Activated T-cell treated with anti-CD3 and anti-CD28 coated beads, Interleukin-2, amount 50 U/mL, for 4 hours (primary cell): ENCODE results near the gene ACSF3. TPM values are rescaled to one million over a fixed set of nuclear protein-coding genes. Genes with fewer than 3 reads are reported as not detected.
A peak's percentile ranks its signal among the peaks of the same experiment; 100 is the strongest.
"Not testable (repeated sequence)": the region's sequence is repeated elsewhere in the genome, so short reads cannot be mapped to it uniquely, and the experiment has no call there.

Experiments used
- ATAC-seq, 2 donors: fragments of 200-7000 bp; cut with Tn5 transposase; one replicate each; pipeline ENCODE4 v1.10.0; 2021
- DNase-seq: peaks from one replicate; pipeline ENCODE4 v3.0.0-alpha.2; 2020
- H3K27me3 Mint-ChIP-seq: one replicate; pipeline ENCODE4 v1.8.0; 2021; ENCODE audit warnings: low read depth, mixed read lengths
- H3K36me3 Mint-ChIP-seq: one replicate; pipeline ENCODE4 v1.8.0; 2022; ENCODE audit warnings: mixed read lengths; ENCODE audit not compliant: insufficient read depth
- H3K4me1 Mint-ChIP-seq: one replicate; pipeline ENCODE4 v1.8.0; 2021; ENCODE audit warnings: low read depth, mixed read lengths
- H3K4me3 Mint-ChIP-seq: one replicate; pipeline ENCODE4 v1.8.0; 2021; ENCODE audit warnings: mild to moderate bottlenecking, moderate library complexity, mixed read lengths
- H3K9me3 Mint-ChIP-seq: one replicate; pipeline ENCODE4 v1.8.0; 2021; ENCODE audit warnings: mixed read lengths
- total RNA-seq, 3 donors: library from RNA; stranded (reverse); gene quantifications; one replicate each; pipeline ENCODE4 v1.2.1, GENCODE V29; 2021

ACSF3 gene
- total RNA-seq, 3 donors from 2014 or later, result 32.5 to 38.7 (median 34.2) TPM

- no peaks in the 10 kb centered on the region for H3K36me3 Mint-ChIP-seq
- no peaks in the 10 kb centered on the region for H3K4me1 Mint-ChIP-seq
- ATAC-seq (no peak), DNase-seq (no peak)
- no peaks in the 10 kb centered on the region for H3K9me3 Mint-ChIP-seq
- H3K27me3 Mint-ChIP-seq, result no peaks in the 10 kb centered on the region
- H3K4me3 Mint-ChIP-seq, result no peak overlapping the region
Observed at GRCh38 chr16:89159850-89160354, 66.2 kb downstream of the ACSF3 start.

GRCh38 chr16:89160977-89161701 is 67.5 kb downstream of the ACSF3 start:
- Mint-ChIP-seq H3K4me3 (no peak overlapping the region), H3K4me1 (no peaks in the 10 kb centered on the region), H3K9me3 (no peaks in the 10 kb centered on the region), H3K36me3 (no peaks in the 10 kb centered on the region), H3K27me3 (no peaks in the 10 kb centered on the region)
- no peak for DNase-seq
- no peak for ATAC-seq

- no peak for ATAC-seq
- H3K27me3 Mint-ChIP-seq, result peaks cover 6% of the 10 kb centered on the region
- no peaks in the 10 kb centered on the region for H3K4me1 Mint-ChIP-seq
- no peaks in the 10 kb centered on the region for H3K9me3 Mint-ChIP-seq
- no peak overlapping the region for H3K4me3 Mint-ChIP-seq
- DNase-seq, result no peak
- no peaks in the 10 kb centered on the region for H3K36me3 Mint-ChIP-seq
Observed at GRCh38 chr16:89161763-89162713, 68.4 kb downstream of the ACSF3 start.

GRCh38 chr16:89163297-89163696 is 69.6 kb downstream of the ACSF3 start:
- ATAC-seq, result no peak
- Mint-ChIP-seq H3K9me3 (no peaks in the 10 kb centered on the region), H3K27me3 (peaks cover 6% of the 10 kb centered on the region), H3K4me1 (no peaks in the 10 kb centered on the region), H3K4me3 (no peak overlapping the region), H3K36me3 (no peaks in the 10 kb centered on the region)
- no peak for DNase-seq

GRCh38 chr16:89164436-89164835 is 70.8 kb downstream of the ACSF3 start:
- H3K36me3 Mint-ChIP-seq, result no peaks in the 10 kb centered on the region
- H3K9me3 Mint-ChIP-seq, result no peaks in the 10 kb centered on the region
- H3K4me1 Mint-ChIP-seq, result no peaks in the 10 kb centered on the region
- no peak overlapping the region for H3K4me3 Mint-ChIP-seq
- H3K27me3 Mint-ChIP-seq, result peaks cover 6% of the 10 kb centered on the region
- no peak for ATAC-seq
- no peak for DNase-seq

GRCh38 chr16:89164847-89165680 is 71.4 kb downstream of the ACSF3 start:
- Mint-ChIP-seq H3K36me3 (no peaks in the 10 kb centered on the region), H3K9me3 (no peaks in the 10 kb centered on the region), H3K4me3 (no peak overlapping the region), H3K27me3 (peaks cover 6% of the 10 kb centered on the region), H3K4me1 (no peaks in the 10 kb centered on the region)
- ATAC-seq (no peak), DNase-seq (no peak)

- H3K9me3 Mint-ChIP-seq, H3K27me3 Mint-ChIP-seq, H3K36me3 Mint-ChIP-seq, DNase-seq, ATAC-seq, H3K4me1 Mint-ChIP-seq, H3K4me3 Mint-ChIP-seq: not testable (repeated sequence)
Observed at GRCh38 chr16:89165681-89165979, 72.0 kb downstream of the ACSF3 start.

- no peaks in the 10 kb centered on the region for H3K9me3 Mint-ChIP-seq
- no peak for DNase-seq
- H3K4me3 Mint-ChIP-seq, result no peak overlapping the region
- H3K36me3 Mint-ChIP-seq, result no peaks in the 10 kb centered on the region
- H3K27me3 Mint-ChIP-seq, result peaks cover 6% of the 10 kb centered on the region
- no peak for ATAC-seq
- H3K4me1 Mint-ChIP-seq, result peaks cover 6% of the 10 kb centered on the region
Observed at GRCh38 chr16:89166696-89167424, 73.2 kb downstream of the ACSF3 start.

- DNase-seq, result peak; percentile 87
Observed at GRCh38 chr16:89167425-89167941, 73.8 kb downstream of the ACSF3 start.

GRCh38 chr16:89168381-89169189 is 74.9 kb downstream of the ACSF3 start:
- Mint-ChIP-seq H3K27me3 (peaks cover 6% of the 10 kb centered on the region), H3K36me3 (no peaks in the 10 kb centered on the region), H3K9me3 (no peaks in the 10 kb centered on the region), H3K4me1 (peaks cover 6% of the 10 kb centered on the region), H3K4me3 (no peak overlapping the region)
- ATAC-seq (no peak), DNase-seq (no peak)

More at GRCh38 chr16:89167425-89167941, 73.8 kb downstream of the ACSF3 start:
- Mint-ChIP-seq H3K4me3 (no peak overlapping the region), H3K9me3 (no peaks in the 10 kb centered on the region), H3K4me1 (peaks cover 6% of the 10 kb centered on the region), H3K27me3 (peaks cover 6% of the 10 kb centered on the region), H3K36me3 (no peaks in the 10 kb centered on the region)
- ATAC-seq, result peak; percentile 29 to 32

GRCh38 chr16:89169778-89170177 is 76.1 kb downstream of the ACSF3 start:
- no peaks in the 10 kb centered on the region for H3K9me3 Mint-ChIP-seq
- no peak overlapping the region for H3K4me3 Mint-ChIP-seq
- H3K36me3 Mint-ChIP-seq, result no peaks in the 10 kb centered on the region
- peaks cover 6% of the 10 kb centered on the region for H3K4me1 Mint-ChIP-seq
- no peak for DNase-seq
- peaks cover 6% of the 10 kb centered on the region for H3K27me3 Mint-ChIP-seq
- ATAC-seq, result no peak

- H3K36me3 Mint-ChIP-seq, result no peaks in the 10 kb centered on the region
- DNase-seq (no peak), ATAC-seq (peak in 1 of 2 donors; percentile 4)
Observed at GRCh38 chr16:89170346-89171215, 76.9 kb downstream of the ACSF3 start.

More at GRCh38 chr16:89170346-89171215, 76.9 kb downstream of the ACSF3 start:
- H3K4me1 Mint-ChIP-seq, result peaks cover 6% of the 10 kb centered on the region
- H3K4me3 Mint-ChIP-seq, result peak overlapping the region; percentile 71
- H3K9me3 Mint-ChIP-seq, result no peaks in the 10 kb centered on the region
- peaks cover 6% of the 10 kb centered on the region for H3K27me3 Mint-ChIP-seq
